Body of pancreas (tissue), 4 donors: ENCODE data around the gene KMT2C. TPM values are rescaled to one million over a fixed set of nuclear protein-coding genes. Genes with fewer than 3 reads are reported as not detected.
A peak's percentile ranks its signal among the peaks of the same experiment; 100 is the strongest.
"Not testable (repeated sequence)": the region's sequence is repeated elsewhere in the genome, so short reads cannot be mapped to it uniquely, and the experiment has no call there.

Experiments used
- ATAC-seq: fragments of 150-250 bp; one replicate; pipeline ENCODE4 v1.9.1; 2016
- DNase-seq, 4 donors: peaks; one replicate each; pipeline ENCODE4 v3.0.0-alpha.2; 2019
- H3K27ac ChIP-seq, 4 donors: fragments of 200-600 bp; sonication (generic); 1 replicate in 3 of 4; 2 replicates in 1 of 4; pipeline versions ENCODE4 v1.5.1 to v1.6.1; 2016 to 2019; ENCODE audit warnings: mild to moderate bottlenecking in 1 of 4, mixed read lengths in 1 of 4, moderate library complexity in 1 of 4
- H3K27me3 ChIP-seq, 2 donors: fragments of 200-600 bp; sonication (generic); one replicate each; pipeline ENCODE4 v1.6.0; 2016; ENCODE audit warnings: mild to moderate bottlenecking in 1 of 2
- H3K36me3 ChIP-seq, 2 donors: fragments of 200-600 bp; sonication (generic); replicated peaks in 1 of 2; 2 replicates each; pipeline ENCODE4 v1.5.1; 2016; ENCODE audit warnings: low read depth in 2 of 2; ENCODE audit not compliant: insufficient read depth in 1 of 2
- H3K4me1 ChIP-seq: fragments of 200-600 bp; sonication (generic); one replicate; pipeline ENCODE4 v1.6.0; 2016
- H3K4me3 ChIP-seq, 2 donors: fragments of 200-600 bp; sonication (generic); 1 replicate in 1 of 2; 2 replicates in 1 of 2; pipeline ENCODE4 v1.5.1; 2016 to 2019
- H3K9me3 ChIP-seq, 3 donors: fragments of 200-600 bp; sonication (generic); 1 replicate in 2 of 3; 2 replicates in 1 of 3; pipeline ENCODE4 v1.5.1; 2016
- POLR2A ChIP-seq, 3 donors: fragments of 450-650 bp; IDR thresholded peaks; one replicate each; pipeline ENCODE4 v1.6.1; 2016; ENCODE audit warnings: antibody characterized with exemption in 3 of 3, mild to moderate bottlenecking in 2 of 3
- WGBS, 2 donors: methylation state at CpG; one replicate each; pipeline ENCODE4 v1.1.5; 2017; 5-methylcytosine and 5-hydroxymethylcytosine counted together
- intact Hi-C: fragments of 100-400 bp; cut with DNase I; formaldehyde crosslinking; loops from one replicate; pipeline ENCODE4 v1.15.1; 2023
- total RNA-seq, 2 donors: library from RNA; depleted of rRNA; stranded (reverse); fragments of >200 nt; gene quantifications; one replicate each; pipeline ENCODE4 v1.1.0, GENCODE V29; 2016
- TF ChIP-seq, protein P1 (sequence below), 7 experiments: fragments of 450-650 bp in 4 of 7; fragments of 200-600 bp in 3 of 7; sonication (generic) in 3 of 7; IDR thresholded peaks; one replicate each; pipeline ENCODE4 v1.5.1; 2016 to 2019; ENCODE audit warnings: antibody characterized with exemption in 7 of 7

Gene KMT2C
- total RNA-seq, 2 donors from 2014 or later = 58.9 to 71.5 TPM

DNA sequence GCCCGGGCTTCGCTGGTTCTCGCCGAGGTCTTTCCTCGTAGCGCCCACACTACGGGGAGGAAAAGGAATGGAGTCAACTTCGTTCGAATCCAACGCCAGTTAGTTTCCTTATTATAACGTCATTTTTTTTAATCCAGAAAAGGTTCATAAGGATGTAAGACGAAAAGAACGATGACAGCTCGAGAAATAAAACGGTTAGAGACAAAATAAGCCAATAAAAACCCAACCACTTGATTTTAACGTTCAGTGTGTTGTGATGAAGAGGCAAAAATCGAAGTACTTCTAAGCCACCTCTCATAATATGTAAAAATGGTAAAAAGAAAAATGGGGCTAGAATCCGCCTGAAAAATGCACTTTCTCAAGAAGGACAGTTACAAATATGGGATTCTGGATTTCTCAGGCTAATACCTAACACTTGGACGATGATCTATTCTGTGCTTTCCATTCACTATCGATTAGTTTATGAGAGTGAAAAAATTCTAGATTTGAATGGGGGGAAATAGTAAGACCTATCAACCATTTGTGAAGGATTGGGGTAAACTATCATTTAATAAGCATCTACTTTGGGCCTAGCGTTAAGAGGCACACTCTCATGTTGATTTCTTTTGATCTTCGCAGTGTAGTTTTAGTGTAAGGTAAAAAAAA, 1.2 kb upstream of the KMT2C start:
- H3K27ac ChIP-seq = peak overlapping the region; percentile 96 to 100 (median 100)
- peak overlapping the region; percentile 14 to 39 for H3K4me3 ChIP-seq
- TF ChIP-seq, protein P1, sequence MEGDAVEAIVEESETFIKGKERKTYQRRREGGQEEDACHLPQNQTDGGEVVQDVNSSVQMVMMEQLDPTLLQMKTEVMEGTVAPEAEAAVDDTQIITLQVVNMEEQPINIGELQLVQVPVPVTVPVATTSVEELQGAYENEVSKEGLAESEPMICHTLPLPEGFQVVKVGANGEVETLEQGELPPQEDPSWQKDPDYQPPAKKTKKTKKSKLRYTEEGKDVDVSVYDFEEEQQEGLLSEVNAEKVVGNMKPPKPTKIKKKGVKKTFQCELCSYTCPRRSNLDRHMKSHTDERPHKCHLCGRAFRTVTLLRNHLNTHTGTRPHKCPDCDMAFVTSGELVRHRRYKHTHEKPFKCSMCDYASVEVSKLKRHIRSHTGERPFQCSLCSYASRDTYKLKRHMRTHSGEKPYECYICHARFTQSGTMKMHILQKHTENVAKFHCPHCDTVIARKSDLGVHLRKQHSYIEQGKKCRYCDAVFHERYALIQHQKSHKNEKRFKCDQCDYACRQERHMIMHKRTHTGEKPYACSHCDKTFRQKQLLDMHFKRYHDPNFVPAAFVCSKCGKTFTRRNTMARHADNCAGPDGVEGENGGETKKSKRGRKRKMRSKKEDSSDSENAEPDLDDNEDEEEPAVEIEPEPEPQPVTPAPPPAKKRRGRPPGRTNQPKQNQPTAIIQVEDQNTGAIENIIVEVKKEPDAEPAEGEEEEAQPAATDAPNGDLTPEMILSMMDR (IDR thresholded peaks at IDR 0.05) = peak in 1 of 7 experiments; percentile 0
- H3K36me3 ChIP-seq, H3K9me3 ChIP-seq, DNase-seq, intact Hi-C loops, ATAC-seq, H3K27me3 ChIP-seq: not testable (repeated sequence)
- H3K4me1 ChIP-seq = peaks cover 17% of the 10 kb centered on the region
- WGBS, 2 donors = 11 to 12% methylated on average over 21 to 22 of the region's 22 CpGs

GRCh38 chr7:152436111-152436930, 518 bp upstream of the KMT2C start:
- WGBS, 2 donors = 0% methylated on average over 4 to 65 of the region's 132 CpGs
- no peaks in the 10 kb centered on the region for H3K9me3 ChIP-seq
- H3K4me1 ChIP-seq = peaks cover 24% of the 10 kb centered on the region
- ATAC-seq = peak; percentile 84
- intact Hi-C loops = no loop called here
- H3K4me3 ChIP-seq = peak overlapping the region; percentile 39 to 51
- TF ChIP-seq POLR2A (IDR thresholded peaks at IDR 0.05) = peak; percentile 36 to 65 (median 65)
- TF ChIP-seq, protein P1 (IDR thresholded peaks at IDR 0.05) = peak in 1 of 7 experiments; percentile 17
- H3K27ac ChIP-seq = peak overlapping the region; percentile 96 to 100 (median 100)
- H3K36me3 ChIP-seq = no peaks in the 10 kb centered on the region
- H3K27me3 ChIP-seq = no peaks in the 10 kb centered on the region
- DNase-seq = peak; percentile 94 to 96 (median 94)

- H3K36me3 ChIP-seq, H3K27me3 ChIP-seq, H3K9me3 ChIP-seq, intact Hi-C loops: not testable (repeated sequence)
- Histone ChIP-seq H3K4me1 (peaks cover 37% of the 10 kb centered on the region), H3K27ac (peak overlapping the region; percentile 99 to 100 (median 100)), H3K4me3 (peak overlapping the region; percentile 51 to 83)
- peak in 2 of 3 donors; percentile 34 to 35 for TF ChIP-seq POLR2A (IDR thresholded peaks at IDR 0.05)
- WGBS, 2 donors = 1% methylated on average over 15 to 58 of the region's 58 CpGs
- ATAC-seq = peak; percentile 0
- peak; percentile 37 to 62 (median 56) for DNase-seq
Measured at GRCh38 chr7:152434511-152435383, 1.1 kb downstream of the KMT2C start.

DNA sequence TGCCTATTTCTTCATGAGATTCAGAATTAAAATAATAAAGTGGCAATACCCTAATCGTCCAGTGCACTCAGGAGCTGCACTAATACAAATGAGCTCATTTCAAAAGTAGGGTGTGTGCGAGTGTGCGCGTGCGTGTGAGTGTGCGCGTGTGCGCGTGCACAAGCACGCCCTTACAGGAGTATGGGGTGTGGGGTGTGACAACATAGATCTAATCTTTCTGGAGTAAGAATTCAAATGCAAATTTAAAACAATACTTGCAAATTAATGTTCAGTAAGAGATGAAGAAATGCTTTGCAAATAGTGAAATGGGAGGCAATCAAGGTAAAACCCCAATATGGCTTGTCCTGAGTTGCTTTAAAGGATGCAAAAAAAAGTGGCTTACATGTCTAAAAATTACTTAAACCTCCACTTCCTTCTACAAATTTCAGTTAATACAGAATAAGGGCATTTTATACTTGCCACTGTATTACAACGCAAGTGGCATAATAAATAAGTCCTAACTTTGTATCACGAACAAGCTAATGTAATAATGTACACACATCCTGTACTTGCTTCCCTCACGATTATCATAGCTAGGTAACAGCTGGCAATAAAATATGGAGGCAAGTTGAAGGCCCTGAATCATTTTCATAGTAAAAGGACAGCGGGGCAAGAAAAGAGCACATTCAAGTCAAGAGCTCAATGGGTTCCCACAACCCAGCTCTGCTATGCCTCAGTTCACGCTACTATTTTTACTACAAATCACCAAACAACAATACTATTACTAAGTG, 1.9 kb downstream of the KMT2C start:
- TF ChIP-seq, protein P1 (IDR thresholded peaks at IDR 0.05) = peak in 6 of 7 experiments; percentile 6 to 47 (median 42)
- H3K4me3 ChIP-seq = peak overlapping the region; percentile 51 to 83
- DNase-seq = peak; percentile 52 to 66 (median 54)
- H3K9me3 ChIP-seq, intact Hi-C loops, H3K27me3 ChIP-seq, H3K36me3 ChIP-seq: not testable (repeated sequence)
- H3K27ac ChIP-seq = peak overlapping the region; percentile 99 to 100 (median 100)
- H3K4me1 ChIP-seq = peaks cover 45% of the 10 kb centered on the region
- 1 to 12% methylated on average over 15 of the region's 15 CpGs for WGBS, 2 donors
- ATAC-seq = peak; percentile 12

- intact Hi-C loops = not testable (repeated sequence)
Measured at GRCh38 chr7:152432735-152433134, 3.1 kb downstream of the KMT2C start.

More at GRCh38 chr7:152432735-152433134, 3.1 kb downstream of the KMT2C start:
- not testable (repeated sequence) for H3K9me3 ChIP-seq, H3K36me3 ChIP-seq, H3K27me3 ChIP-seq, ATAC-seq, DNase-seq, H3K4me3 ChIP-seq
- Histone ChIP-seq H3K27ac (peak overlapping the region in 3 of 4 donors; percentile 99 to 100 (median 100)), H3K4me1 (peaks cover 55% of the 10 kb centered on the region)
- 86% methylated on average over 10 of the region's 10 CpGs for WGBS, 2 donors
